Measurements from ENCODE around the gene GNA12.

The GNA12 gene

DNA sequence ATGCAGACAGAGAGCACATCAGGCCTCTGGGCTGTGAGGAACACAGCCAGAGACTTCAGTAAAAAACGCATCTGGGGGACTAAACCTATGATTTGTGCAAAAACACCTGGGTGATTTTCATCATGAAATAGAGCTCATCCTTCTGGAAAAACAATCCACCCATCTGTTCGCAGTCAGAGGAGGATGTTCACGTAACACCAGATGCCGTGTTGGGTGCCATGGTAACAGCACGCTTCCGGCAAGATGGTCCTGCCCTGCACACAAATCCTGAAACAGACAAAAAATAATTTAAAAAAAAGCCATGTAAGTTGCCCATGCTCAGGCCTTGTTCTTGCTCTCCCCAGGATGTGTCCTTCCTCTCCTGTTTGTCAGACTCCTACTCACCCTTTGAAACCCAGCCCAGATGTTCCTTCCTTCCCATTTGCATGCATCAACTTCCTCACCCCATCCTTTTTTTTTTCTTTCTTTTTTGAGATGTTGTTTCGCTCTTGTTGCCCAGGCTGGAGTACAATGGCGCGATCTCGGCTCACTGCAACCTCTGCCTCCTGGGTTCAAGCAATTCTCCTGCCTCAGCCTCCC is 28.3 kb upstream of the GNA12 start:
- Histone ChIP-seq H2AFZ (ENCODE audit: low read depth, low read length) (no peak overlapping the region), H3K27ac (ENCODE audit: low read length) (no peak overlapping the region), H3K27me3 (ENCODE audit: insufficient read depth, low read length, poor library complexity) (no peaks in the 10 kb centered on the region), H3K9me3 (ENCODE audit: insufficient read depth, low read length, severe bottlenecking) (no peaks in the 10 kb centered on the region), H3K4me1 (ENCODE audit: insufficient read depth, low read length) (peaks cover 13% of the 10 kb centered on the region), H3K4me2 (ENCODE audit: insufficient read depth, low read length) (no peak overlapping the region), H3K79me2 (ENCODE audit: insufficient read depth, low read length) (no peaks in the 10 kb centered on the region), H3K36me3 (ENCODE audit: insufficient read depth, low read length) (no peaks in the 10 kb centered on the region), H3K9ac (ENCODE audit: low read depth, low read length) (no peak overlapping the region), H4K20me1 (ENCODE audit: insufficient read depth, low read length) (no peaks in the 10 kb centered on the region), H3K4me3 (ENCODE audit: low read depth in 1 of 2, low read length in 2 of 2) (no peak overlapping the region)
- DNase-seq (no peak), ATAC-seq (ENCODE audit: insufficient read depth, low read depth) (no peak)
- TF ChIP-seq, protein P1, sequence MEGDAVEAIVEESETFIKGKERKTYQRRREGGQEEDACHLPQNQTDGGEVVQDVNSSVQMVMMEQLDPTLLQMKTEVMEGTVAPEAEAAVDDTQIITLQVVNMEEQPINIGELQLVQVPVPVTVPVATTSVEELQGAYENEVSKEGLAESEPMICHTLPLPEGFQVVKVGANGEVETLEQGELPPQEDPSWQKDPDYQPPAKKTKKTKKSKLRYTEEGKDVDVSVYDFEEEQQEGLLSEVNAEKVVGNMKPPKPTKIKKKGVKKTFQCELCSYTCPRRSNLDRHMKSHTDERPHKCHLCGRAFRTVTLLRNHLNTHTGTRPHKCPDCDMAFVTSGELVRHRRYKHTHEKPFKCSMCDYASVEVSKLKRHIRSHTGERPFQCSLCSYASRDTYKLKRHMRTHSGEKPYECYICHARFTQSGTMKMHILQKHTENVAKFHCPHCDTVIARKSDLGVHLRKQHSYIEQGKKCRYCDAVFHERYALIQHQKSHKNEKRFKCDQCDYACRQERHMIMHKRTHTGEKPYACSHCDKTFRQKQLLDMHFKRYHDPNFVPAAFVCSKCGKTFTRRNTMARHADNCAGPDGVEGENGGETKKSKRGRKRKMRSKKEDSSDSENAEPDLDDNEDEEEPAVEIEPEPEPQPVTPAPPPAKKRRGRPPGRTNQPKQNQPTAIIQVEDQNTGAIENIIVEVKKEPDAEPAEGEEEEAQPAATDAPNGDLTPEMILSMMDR (IDR thresholded peaks at IDR 0.05; ENCODE audit: borderline replicate concordance, extremely low read depth, low read length, poor library complexity, severe bottlenecking) = no peak
- no peak for TF ChIP-seq EZH2 (IDR thresholded peaks at IDR 0.05; ENCODE audit: borderline replicate concordance, low read depth, low read length, severe bottlenecking)

- Histone ChIP-seq H3K36me3 (ENCODE audit: insufficient read depth, low read length) (no peaks in the 10 kb centered on the region), H3K27ac (ENCODE audit: low read length) (peak overlapping the region; percentile 47), H3K4me3 (ENCODE audit: low read depth in 1 of 2, low read length in 2 of 2) (no peak overlapping the region; a peak in 1 of 4 replicates), H3K9ac (ENCODE audit: low read depth, low read length) (0 out of 2 replicates have a peak overlapping the region, but pooled peaks have one; percentile 23), H2AFZ (ENCODE audit: low read depth, low read length) (peak overlapping the region; percentile 64; the same call in 1 of the 2 replicates), H3K79me2 (ENCODE audit: insufficient read depth, low read length) (no peaks in the 10 kb centered on the region), H4K20me1 (ENCODE audit: insufficient read depth, low read length) (no peaks in the 10 kb centered on the region), H3K9me3 (ENCODE audit: insufficient read depth, low read length, severe bottlenecking) (no peaks in the 10 kb centered on the region), H3K4me2 (ENCODE audit: insufficient read depth, low read length) (peak overlapping the region; percentile 42), H3K27me3 (ENCODE audit: insufficient read depth, low read length, poor library complexity) (no peaks in the 10 kb centered on the region), H3K4me1 (ENCODE audit: insufficient read depth, low read length) (peaks cover 13% of the 10 kb centered on the region)
- peak; percentile 67 for DNase-seq
- TF ChIP-seq, protein P1 (IDR thresholded peaks at IDR 0.05; ENCODE audit: borderline replicate concordance, extremely low read depth, low read length, poor library complexity, severe bottlenecking) = no peak
- no peak for TF ChIP-seq EZH2 (IDR thresholded peaks at IDR 0.05; ENCODE audit: borderline replicate concordance, low read depth, low read length, severe bottlenecking)
- peak; percentile 86 for ATAC-seq (ENCODE audit: insufficient read depth, low read depth)
These were observed 26.4 kb upstream of the GNA12 start for GRCh38 chr7:2870471-2870931.

- ATAC-seq (ENCODE audit: insufficient read depth, low read depth) (no peak), DNase-seq (no peak)
- Histone ChIP-seq H3K27me3 (ENCODE audit: insufficient read depth, low read length, poor library complexity) (no peaks in the 10 kb centered on the region), H3K4me2 (ENCODE audit: insufficient read depth, low read length) (peak overlapping the region; percentile 42), H3K79me2 (ENCODE audit: insufficient read depth, low read length) (no peaks in the 10 kb centered on the region), H4K20me1 (ENCODE audit: insufficient read depth, low read length) (no peaks in the 10 kb centered on the region), H2AFZ (ENCODE audit: low read depth, low read length) (peak overlapping the region; percentile 64; the same call in 1 of the 2 replicates), H3K36me3 (ENCODE audit: insufficient read depth, low read length) (no peaks in the 10 kb centered on the region), H3K4me1 (ENCODE audit: insufficient read depth, low read length) (peaks cover 13% of the 10 kb centered on the region), H3K9ac (ENCODE audit: low read depth, low read length) (0 out of 2 replicates have a peak overlapping the region, but pooled peaks have one; percentile 23), H3K27ac (ENCODE audit: low read length) (peak overlapping the region; percentile 47; the same call in 1 of the 2 replicates), H3K9me3 (ENCODE audit: insufficient read depth, low read length, severe bottlenecking) (no peaks in the 10 kb centered on the region), H3K4me3 (ENCODE audit: low read depth in 1 of 2, low read length in 2 of 2) (no peak overlapping the region)
- TF ChIP-seq EZH2 (IDR thresholded peaks at IDR 0.05; ENCODE audit: borderline replicate concordance, low read depth, low read length, severe bottlenecking) = no peak
- TF ChIP-seq, protein P1 (IDR thresholded peaks at IDR 0.05; ENCODE audit: borderline replicate concordance, extremely low read depth, low read length, poor library complexity, severe bottlenecking) = no peak
These were observed 25.9 kb upstream of the GNA12 start for GRCh38 chr7:2869981-2870380.

All from DND-41 (cell line).